NT2/D1 (cell line): ENCODE results near the gene IKZF5.

ENCODE experiments used
- YY1 ChIP-seq: IDR thresholded peaks from 2 replicates; pipeline ENCODE4 v1.6.1; 2011; ENCODE audit not compliant: insufficient read length, insufficient read depth
- ZNF274 ChIP-seq: IDR thresholded peaks from 2 replicates; pipeline ENCODE4 v1.6.1; 2011; ENCODE audit warnings: mild to moderate bottlenecking, low read depth, low read length

- TF ChIP-seq ZNF274 (no peak), YY1 (no peak)
Observed at GRCh38 chr10:123000155-123000554, 8.4 kb downstream of the IKZF5 start.
